HCT116 (cell line): ENCODE data around the gene VMAC. TPM values are rescaled to one million over a fixed set of nuclear protein-coding genes. Genes with fewer than 3 reads are reported as not detected.

Experiments used
- ATAC-seq: fragments of 200-7000 bp; cut with Tn5 transposase; 2 replicates; pipeline ENCODE4 v1.9.1; 2020; ENCODE audit warnings: mild to moderate bottlenecking, moderate library complexity
- BruUV-seq: library from RNA; stranded (reverse); fragments of 400-500 nt; replicated peaks from 2 replicates; lab custom pipeline; 2021; lab: Mats Ljungman, UMichigan
- CTCF ChIA-PET: fragments of 300-600 bp; sonication (Branson Sonifier 250); formaldehyde crosslinking; loops from one replicate; lab custom pipeline; 2021; ENCODE audit warnings: antibody characterized with exemption; lab: Charles Lee
- POLR2A ChIA-PET: fragments of 300-600, 350-600 bp; sonication (Branson Sonifier 250); formaldehyde crosslinking; loops from one replicate; lab custom pipeline; 2021; ENCODE audit warnings: antibody characterized with exemption; lab: Charles Lee
- RAD21 ChIA-PET, 2 experiments: fragments of 300-600 bp; sonication (Branson Sonifier 250); formaldehyde crosslinking; loops; one replicate each; lab custom pipeline; 2023; ENCODE audit warnings: low total read pairs in 2 of 2; ENCODE audit not compliant: uncharacterized antibody in 2 of 2, unreplicated experiment in 2 of 2, low non-redundant PET in 1 of 2; lab: Charles Lee
- DNase-seq: peaks from one replicate; pipeline ENCODE4 v3.0.0-alpha.2; 2010; ENCODE audit warnings: low read depth, low spot score
- H2AFZ ChIP-seq: fragments of 200-600 bp; shearing (Covaris generic), sonication (generic); 2 replicates; pipeline ENCODE4 v1.6.1; 2017; ENCODE audit warnings: low read depth, mixed run types, mixed read lengths, antibody characterized with exemption, low read length; ENCODE audit not compliant: poor library complexity, severe bottlenecking
- H3K27ac ChIP-seq: 2 replicates; pipeline ENCODE4 v1.5.1; 2012; ENCODE audit warnings: low read depth, low read length
- H3K27me3 ChIP-seq: fragments of 200-600 bp; sonication (generic); 2 replicates; pipeline ENCODE4 v1.6.1; 2016; ENCODE audit warnings: mixed run types, low read length, mixed read lengths; ENCODE audit not compliant: insufficient read depth
- H3K36me3 ChIP-seq, 2 experiments: fragments of 200-500 bp in 1 of 2; fragments of 200-600 bp in 1 of 2; sonication (Bioruptor generic) in 1 of 2; sonication (generic) in 1 of 2; 2 replicates each; pipeline versions ENCODE4 v1.5.1 to v1.6.1; 2014 to 2016; ENCODE audit warnings: low read length in 2 of 2, inconsistent platforms in 1 of 2, mixed read lengths in 1 of 2, mixed run types in 1 of 2; ENCODE audit not compliant: insufficient read depth in 2 of 2, control insufficient read depth in 1 of 2
- H3K4me1 ChIP-seq, 2 experiments: fragments of 200-600 bp in 1 of 2; sonication (generic) in 1 of 2; 2 replicates each; pipeline versions ENCODE4 v1.5.1 to v1.6.1; 2012 to 2017; ENCODE audit warnings: low read length in 2 of 2, inconsistent platforms in 1 of 2, mild to moderate bottlenecking in 1 of 2, mixed read lengths in 1 of 2, mixed run types in 1 of 2, moderate library complexity in 1 of 2; ENCODE audit not compliant: insufficient read depth in 2 of 2, control insufficient read depth in 1 of 2
- H3K4me2 ChIP-seq: fragments of 200-600 bp; sonication (generic); 2 replicates; pipeline ENCODE4 v1.6.1; 2017; ENCODE audit warnings: mixed run types, low read length, mixed read lengths
- H3K4me3 ChIP-seq, 2 experiments: fragments of 200-600 bp in 1 of 2; sonication (generic) in 1 of 2; replicated peaks in 1 of 2; 2 replicates each; pipeline ENCODE4 v1.5.1; 2011 to 2016; ENCODE audit warnings: low read length in 2 of 2, control low read depth in 1 of 2, low read depth in 1 of 2, mild to moderate bottlenecking in 1 of 2, mixed read lengths in 1 of 2, mixed run types in 1 of 2
- H3K79me2 ChIP-seq: fragments of 200-600 bp; sonication (generic); 2 replicates; pipeline ENCODE4 v1.6.1; 2017; ENCODE audit warnings: mild to moderate bottlenecking, mixed run types, low read length, moderate library complexity, mixed read lengths; ENCODE audit not compliant: insufficient read depth
- H3K9ac ChIP-seq: fragments of 200-600 bp; sonication (generic); 2 replicates; pipeline ENCODE4 v1.6.1; 2016; ENCODE audit warnings: low read length, mixed read lengths
- H3K9me2 ChIP-seq: fragments of 200-600 bp; sonication (generic), shearing (Covaris generic); 2 replicates; pipeline ENCODE4 v1.6.1; 2017; ENCODE audit warnings: mixed run types, mild to moderate bottlenecking, moderate library complexity; ENCODE audit not compliant: insufficient read depth
- H3K9me3 ChIP-seq, 2 experiments: fragments of 200-500 bp in 1 of 2; fragments of 200-600 bp in 1 of 2; sonication (Bioruptor generic) in 1 of 2; sonication (generic) in 1 of 2; 2 replicates each; pipeline ENCODE4 v1.6.1; 2014 to 2017; ENCODE audit warnings: low read length in 2 of 2, mixed read lengths in 2 of 2, inconsistent platforms in 1 of 2, low read depth in 1 of 2, mild to moderate bottlenecking in 1 of 2, mixed run types in 1 of 2, moderate library complexity in 1 of 2; ENCODE audit not compliant: control insufficient read depth in 1 of 2, insufficient read depth in 1 of 2
- H4K20me1 ChIP-seq: fragments of 200-600 bp; sonication (generic), shearing (Covaris generic); 2 replicates; pipeline ENCODE4 v1.6.1; 2017; ENCODE audit warnings: mixed run types, mild to moderate bottlenecking, moderate library complexity; ENCODE audit not compliant: insufficient read depth
- CBX3 ChIP-seq: IDR thresholded peaks from 2 replicates; pipeline ENCODE4 v1.6.1; 2012; ENCODE audit warnings: low read depth
- CEBPB ChIP-seq: IDR thresholded peaks from 2 replicates; pipeline ENCODE4 v1.6.1; 2012; ENCODE audit warnings: low read depth
- EGR1 ChIP-seq: IDR thresholded peaks from 2 replicates; pipeline ENCODE4 v1.6.1; 2012; ENCODE audit warnings: low read depth
- EZH2 ChIP-seq: fragments of 200-600 bp; sonication (generic); IDR thresholded peaks from 2 replicates; pipeline ENCODE4 v1.6.1; 2017; ENCODE audit warnings: antibody characterized with exemption, mixed run types
- FOSL1 ChIP-seq: IDR thresholded peaks from 2 replicates; pipeline ENCODE4 v1.6.1; 2012; ENCODE audit warnings: low read depth
- JUND ChIP-seq: IDR thresholded peaks from 2 replicates; pipeline ENCODE4 v1.6.1; 2012
- POLR2A ChIP-seq: IDR thresholded peaks from 2 replicates; pipeline ENCODE4 v1.7.0; 2011; ENCODE audit warnings: borderline replicate concordance; ENCODE audit not compliant: insufficient read depth, insufficient read length; ENCODE audit errors: extremely low read depth
- POLR2AphosphoS5 ChIP-seq: IDR thresholded peaks from 2 replicates; pipeline ENCODE4 v1.6.1; 2011; ENCODE audit warnings: mild to moderate bottlenecking, low read depth, low read length, moderate library complexity
- RAD21 ChIP-seq: IDR thresholded peaks from 2 replicates; pipeline ENCODE4 v1.6.1; 2012; ENCODE audit warnings: low read depth, mild to moderate bottlenecking
- SIN3A ChIP-seq: IDR thresholded peaks from 2 replicates; pipeline ENCODE4 v1.6.1; 2012; ENCODE audit warnings: low read depth
- SP1 ChIP-seq: IDR thresholded peaks from 2 replicates; pipeline ENCODE4 v1.6.1; 2012; ENCODE audit warnings: low read depth
- SRF ChIP-seq: IDR thresholded peaks from 2 replicates; pipeline ENCODE4 v1.6.1; 2012; ENCODE audit warnings: low read depth
- TCF7L2 ChIP-seq: IDR thresholded peaks from 2 replicates; pipeline ENCODE4 v1.7.0; 2011; ENCODE audit warnings: borderline replicate concordance, inconsistent platforms; ENCODE audit not compliant: insufficient read depth, insufficient read length; ENCODE audit errors: extremely low read depth
- YY1 ChIP-seq: IDR thresholded peaks from 2 replicates; pipeline ENCODE4 v1.6.1; 2011; ENCODE audit warnings: low read length, low read depth, moderate library complexity, mild to moderate bottlenecking; ENCODE audit not compliant: insufficient replicate concordance; ENCODE audit errors: extremely low read depth
- ZNF274 ChIP-seq: fragments of 200-500 bp; sonication (Bioruptor generic); IDR thresholded peaks from 2 replicates; pipeline ENCODE4 v1.6.1; 2014; ENCODE audit warnings: mild to moderate bottlenecking, low read depth, low read length, inconsistent platforms
- intact Hi-C: fragments of 100-400 bp; cut with micrococcal nuclease; formaldehyde crosslinking; loops from 2 replicates; pipeline ENCODE4 v1.10.0; 2022
- total RNA-seq: library from RNA; stranded (reverse); gene quantifications from one replicate; pipeline ENCODE4 v1.2.1, GENCODE V29; 2021; ENCODE audit not compliant: unreplicated experiment
- TF ChIP-seq, protein P1 (sequence below): IDR thresholded peaks from 2 replicates; pipeline ENCODE4 v1.6.1; 2011; ENCODE audit warnings: mild to moderate bottlenecking, low read length, moderate library complexity; ENCODE audit not compliant: insufficient replicate concordance; ENCODE audit errors: extremely low read depth

The VMAC gene
- total RNA-seq, 1 experiment from 2014 or later: 2.1 TPM

- TF ChIP-seq, protein P1, sequence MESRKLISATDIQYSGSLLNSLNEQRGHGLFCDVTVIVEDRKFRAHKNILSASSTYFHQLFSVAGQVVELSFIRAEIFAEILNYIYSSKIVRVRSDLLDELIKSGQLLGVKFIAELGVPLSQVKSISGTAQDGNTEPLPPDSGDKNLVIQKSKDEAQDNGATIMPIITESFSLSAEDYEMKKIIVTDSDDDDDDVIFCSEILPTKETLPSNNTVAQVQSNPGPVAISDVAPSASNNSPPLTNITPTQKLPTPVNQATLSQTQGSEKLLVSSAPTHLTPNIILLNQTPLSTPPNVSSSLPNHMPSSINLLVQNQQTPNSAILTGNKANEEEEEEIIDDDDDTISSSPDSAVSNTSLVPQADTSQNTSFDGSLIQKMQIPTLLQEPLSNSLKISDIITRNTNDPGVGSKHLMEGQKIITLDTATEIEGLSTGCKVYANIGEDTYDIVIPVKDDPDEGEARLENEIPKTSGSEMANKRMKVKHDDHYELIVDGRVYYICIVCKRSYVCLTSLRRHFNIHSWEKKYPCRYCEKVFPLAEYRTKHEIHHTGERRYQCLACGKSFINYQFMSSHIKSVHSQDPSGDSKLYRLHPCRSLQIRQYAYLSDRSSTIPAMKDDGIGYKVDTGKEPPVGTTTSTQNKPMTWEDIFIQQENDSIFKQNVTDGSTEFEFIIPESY: no peak
- no peak for TF ChIP-seq SIN3A
- no peak for TF ChIP-seq POLR2A
Measured at GRCh38 chr19:5934774-5935472, 30.3 kb downstream of the VMAC start (continued).

GRCh38 chr19:5935473-5936291 is 31.0 kb downstream of the VMAC start:
- no peak overlapping the region for H3K27ac ChIP-seq
- H3K4me1 ChIP-seq: no peaks in the 10 kb centered on the region
- peaks cover 13 to 31% of the 10 kb centered on the region in 2 experiments; a peak in 3 of 4 replicates for H3K36me3 ChIP-seq
- DNase-seq (no peak), ATAC-seq (no peak)
- H3K9me2 ChIP-seq: no peaks in the 10 kb centered on the region
- no peak overlapping the region for H3K4me3 ChIP-seq
- no peaks in the 10 kb centered on the region for H3K9me3 ChIP-seq
- no TSS peak for BruUV-seq
- no peak overlapping the region for H3K9ac ChIP-seq
- CTCF ChIA-PET: no interaction called here
- no peaks in the 10 kb centered on the region for H4K20me1 ChIP-seq
- no peaks in the 10 kb centered on the region for H3K27me3 ChIP-seq
- H3K4me2 ChIP-seq: no peak overlapping the region
- POLR2A ChIA-PET: no interaction called here
- no peak overlapping the region for H2AFZ ChIP-seq
- intact Hi-C loops: no loop called here
- H3K79me2 ChIP-seq: peaks cover 35% of the 10 kb centered on the region; the same call in 1 of the 2 replicates
- TF ChIP-seq RAD21 (no peak), FOSL1 (no peak), SRF (no peak), EGR1 (no peak), EZH2 (no peak), POLR2A (no peak), ZNF274 (no peak), POLR2AphosphoS5 (no peak), YY1 (no peak), CEBPB (no peak), TCF7L2 (no peak), SP1 (no peak), CBX3 (no peak), JUND (no peak)
- TF ChIP-seq, protein P1: no peak
- RAD21 ChIA-PET: no interaction called here
